NCI-H226 (cell line): ENCODE results near the gene REEP1.
A peak's percentile ranks its signal among the peaks of the same experiment; 100 is the strongest.
"Not testable (repeated sequence)": the region's sequence is repeated elsewhere in the genome, so short reads cannot be mapped to it uniquely, and the experiment has no call there.

Source experiments
- DNase-seq: peaks from one replicate; pipeline ENCODE4 v3.0.0-alpha.2; 2015

REEP1 gene

GRCh38 chr2:86281066-86281700 lies 56.2 kb downstream of the REEP1 start:
- no peak for DNase-seq

- no peak for DNase-seq
Observed at GRCh38 chr2:86280191-86280667, 57.2 kb downstream of the REEP1 start.

- DNase-seq: no peak
Observed at GRCh38 chr2:86275962-86276361, 61.5 kb downstream of the REEP1 start.

- no peak for DNase-seq
Observed at GRCh38 chr2:86275384-86275799, 62.0 kb downstream of the REEP1 start.

- peak; percentile 47 for DNase-seq
Observed at GRCh38 chr2:86274918-86275275, 62.5 kb downstream of the REEP1 start.

GRCh38 chr2:86274265-86274917 lies 63.0 kb downstream of the REEP1 start:
- peak; percentile 67 for DNase-seq

- DNase-seq: no peak
Observed at GRCh38 chr2:86272111-86272510, 65.3 kb downstream of the REEP1 start.

GRCh38 chr2:86271248-86271647 lies 66.2 kb downstream of the REEP1 start:
- no peak for DNase-seq

- no peak for DNase-seq
Observed at GRCh38 chr2:86263956-86264355, 73.5 kb downstream of the REEP1 start.

- DNase-seq: no peak
Observed at GRCh38 chr2:86260978-86261377, 76.4 kb downstream of the REEP1 start.

GRCh38 chr2:86258106-86258505 lies 79.3 kb downstream of the REEP1 start:
- DNase-seq: no peak

- DNase-seq: no peak
Observed at GRCh38 chr2:86256982-86257381, 80.4 kb downstream of the REEP1 start.

- no peak for DNase-seq
Observed at GRCh38 chr2:86256300-86256699, 81.1 kb downstream of the REEP1 start.

- no peak for DNase-seq
Observed at GRCh38 chr2:86254576-86255538, 82.6 kb downstream of the REEP1 start.

GRCh38 chr2:86253424-86253823 lies 84.0 kb downstream of the REEP1 start:
- no peak for DNase-seq

GRCh38 chr2:86251840-86252266 lies 85.6 kb downstream of the REEP1 start:
- DNase-seq: no peak

- DNase-seq: peak; percentile 44
Observed at GRCh38 chr2:86249579-86250391, 87.6 kb downstream of the REEP1 start.

GRCh38 chr2:86249176-86249575 lies 88.2 kb downstream of the REEP1 start:
- DNase-seq: no peak

- DNase-seq: not testable (repeated sequence)
Observed at GRCh38 chr2:86245222-86245621, 92.2 kb downstream of the REEP1 start.

GRCh38 chr2:86244781-86245180 lies 92.6 kb downstream of the REEP1 start:
- DNase-seq: not testable (repeated sequence)

- no peak for DNase-seq
Observed at GRCh38 chr2:86243950-86244733, 93.3 kb downstream of the REEP1 start.

GRCh38 chr2:86243272-86243671 lies 94.2 kb downstream of the REEP1 start:
- DNase-seq: no peak
